ENCODE measurements around the gene FAM131A. TPM values are rescaled to one million over a fixed set of nuclear protein-coding genes. Genes with fewer than 3 reads are reported as not detected.

FAM131A gene
- total and polyA plus RNA-seq, 2 donors (not counting 1 experiment from before 2014, with no cell fraction given): 11.7 to 13.4 TPM

GRCh38 chr3:184333700-184334099 lies 3.7 kb upstream of the FAM131A start:
- Mint-ChIP-seq H3K4me1 (peaks cover 27% of the 10 kb centered on the region), H3K27me3 (no peaks in the 10 kb centered on the region), H3K4me3 (no peak overlapping the region), H3K9me3 (ENCODE audit: insufficient read depth) (no peaks in the 10 kb centered on the region), H3K27ac (peak overlapping the region; percentile 39)
- Histone ChIP-seq H3K4me2 (replicated peaks; ENCODE audit: low read depth, low read length, poor library complexity, severe bottlenecking) (no peak overlapping the region), H3K79me2 (ENCODE audit: control insufficient read depth, insufficient read depth, low read length) (peaks cover 19% of the 10 kb centered on the region), H4K20me1 (ENCODE audit: control insufficient read depth, insufficient read depth, low read length, poor library complexity, severe bottlenecking) (no peaks in the 10 kb centered on the region), H3K4me1 (ENCODE audit: control insufficient read depth in 2 of 2, insufficient read depth in 2 of 2, low read length in 2 of 2) (peaks cover 14 to 23% of the 10 kb centered on the region in 2 donors), H3K4me3 (ENCODE audit: control extremely low read depth in 1 of 5, extremely low read depth in 1 of 5, insufficient read depth in 1 of 5, low read depth in 2 of 5, low read length in 4 of 5) (no peak overlapping the region), H3K36me3 (replicated peaks in 1 of 2; ENCODE audit: control extremely low read depth in 1 of 2, control insufficient read depth in 1 of 2, extremely low read depth in 1 of 2, insufficient read depth in 2 of 2, low read length in 1 of 2) (peaks cover 1 to 55% of the 10 kb centered on the region in 2 experiments), H3K27me3 (replicated peaks in 1 of 4; ENCODE audit: control extremely low read depth in 1 of 4, control insufficient read depth in 3 of 4, insufficient read depth in 4 of 4, low read length in 3 of 4) (peaks cover 0 to 3% (median 0%) of the 10 kb centered on the region in 4 experiments), H3K27ac (ENCODE audit: low read length in 2 of 2) (peak overlapping the region; percentile 16 to 93), H3K9ac (ENCODE audit: low read length) (no peak overlapping the region), H2AFZ (ENCODE audit: insufficient read depth, low read depth, low read length, poor library complexity, severe bottlenecking) (no peak overlapping the region), H3K9me3 (ENCODE audit: control extremely low read depth in 1 of 3, control insufficient read depth in 2 of 3, insufficient read depth in 1 of 3, low read length in 2 of 3) (no peaks in the 10 kb centered on the region)
- CTCF ChIA-PET: no interaction called here
- WGBS (ENCODE audit: insufficient coverage): 92% methylated on average over 3 of the region's 3 CpGs
- no peak for ATAC-seq (ENCODE audit: low read depth)
- POLR2A ChIA-PET: no interaction called here
- no peak for TF ChIP-seq EZH2 (IDR thresholded peaks at IDR 0.05; ENCODE audit: borderline replicate concordance, insufficient read depth, low read depth, low read length, poor library complexity, severe bottlenecking)
- no peak for DNase-seq
- intact Hi-C loops (cut with micrococcal nuclease): loop anchor here (2.0 kb wide), 1 partner anchor 35 kb away; the partner anchor contains the start of gene PSMD2

GRCh38 chr3:184334470-184335158 lies 2.8 kb upstream of the FAM131A start:
- Mint-ChIP-seq H3K27ac (peak overlapping the region; percentile 67), H3K4me3 (peak overlapping the region; percentile 66), H3K9me3 (ENCODE audit: insufficient read depth) (no peaks in the 10 kb centered on the region), H3K27me3 (no peaks in the 10 kb centered on the region), H3K4me1 (peaks cover 30% of the 10 kb centered on the region)
- H3K4me3 ChIP-seq (ENCODE audit: control extremely low read depth in 1 of 5, extremely low read depth in 1 of 5, insufficient read depth in 1 of 5, low read depth in 2 of 5, low read length in 4 of 5): no peak overlapping the region
- H3K79me2 ChIP-seq (ENCODE audit: control insufficient read depth, insufficient read depth, low read length): peaks cover 19% of the 10 kb centered on the region
- H3K9ac ChIP-seq (ENCODE audit: low read length): no peak overlapping the region
- H3K4me2 ChIP-seq (replicated peaks; ENCODE audit: low read depth, low read length, poor library complexity, severe bottlenecking): no peak overlapping the region
- POLR2A ChIA-PET: no interaction called here
- ATAC-seq (ENCODE audit: low read depth) (no peak), DNase-seq (peak; percentile 39)
- peaks cover 0 to 3% (median 0%) of the 10 kb centered on the region in 4 experiments for H3K27me3 ChIP-seq (replicated peaks in 1 of 4; ENCODE audit: control extremely low read depth in 1 of 4, control insufficient read depth in 3 of 4, insufficient read depth in 4 of 4, low read length in 3 of 4)
- WGBS (ENCODE audit: insufficient coverage): 85% methylated on average over 12 of the region's 15 CpGs
- no peaks in the 10 kb centered on the region for H3K9me3 ChIP-seq (ENCODE audit: control extremely low read depth in 1 of 3, control insufficient read depth in 2 of 3, insufficient read depth in 1 of 3, low read length in 2 of 3)
- intact Hi-C loops (cut with micrococcal nuclease): loop anchor here (1.0 to 2.0 kb wide), 4 partner anchors 20 to 85 kb away; partner anchors contain the start of genes EEF1AKMT4, EIF4G1 and PSMD2
- TF ChIP-seq CTCF (IDR thresholded peaks at IDR 0.05): no peak
- no peak for TF ChIP-seq EZH2 (IDR thresholded peaks at IDR 0.05; ENCODE audit: borderline replicate concordance, insufficient read depth, low read depth, low read length, poor library complexity, severe bottlenecking)
- H4K20me1 ChIP-seq (ENCODE audit: control insufficient read depth, insufficient read depth, low read length, poor library complexity, severe bottlenecking): no peaks in the 10 kb centered on the region
- peak overlapping the region; percentile 93 for H3K27ac ChIP-seq (ENCODE audit: low read length in 2 of 2)
- H3K36me3 ChIP-seq (replicated peaks in 1 of 2; ENCODE audit: control extremely low read depth in 1 of 2, control insufficient read depth in 1 of 2, extremely low read depth in 1 of 2, insufficient read depth in 2 of 2, low read length in 1 of 2): peaks cover 1 to 48% of the 10 kb centered on the region in 2 experiments
- no peak overlapping the region for H2AFZ ChIP-seq (ENCODE audit: insufficient read depth, low read depth, low read length, poor library complexity, severe bottlenecking)
- CTCF ChIA-PET: no interaction called here
- H3K4me1 ChIP-seq (ENCODE audit: control insufficient read depth in 2 of 2, insufficient read depth in 2 of 2, low read length in 2 of 2): peaks cover 14 to 25% of the 10 kb centered on the region in 2 donors
